Measurements from ENCODE around the gene RING1.

RING1 gene

DNA sequence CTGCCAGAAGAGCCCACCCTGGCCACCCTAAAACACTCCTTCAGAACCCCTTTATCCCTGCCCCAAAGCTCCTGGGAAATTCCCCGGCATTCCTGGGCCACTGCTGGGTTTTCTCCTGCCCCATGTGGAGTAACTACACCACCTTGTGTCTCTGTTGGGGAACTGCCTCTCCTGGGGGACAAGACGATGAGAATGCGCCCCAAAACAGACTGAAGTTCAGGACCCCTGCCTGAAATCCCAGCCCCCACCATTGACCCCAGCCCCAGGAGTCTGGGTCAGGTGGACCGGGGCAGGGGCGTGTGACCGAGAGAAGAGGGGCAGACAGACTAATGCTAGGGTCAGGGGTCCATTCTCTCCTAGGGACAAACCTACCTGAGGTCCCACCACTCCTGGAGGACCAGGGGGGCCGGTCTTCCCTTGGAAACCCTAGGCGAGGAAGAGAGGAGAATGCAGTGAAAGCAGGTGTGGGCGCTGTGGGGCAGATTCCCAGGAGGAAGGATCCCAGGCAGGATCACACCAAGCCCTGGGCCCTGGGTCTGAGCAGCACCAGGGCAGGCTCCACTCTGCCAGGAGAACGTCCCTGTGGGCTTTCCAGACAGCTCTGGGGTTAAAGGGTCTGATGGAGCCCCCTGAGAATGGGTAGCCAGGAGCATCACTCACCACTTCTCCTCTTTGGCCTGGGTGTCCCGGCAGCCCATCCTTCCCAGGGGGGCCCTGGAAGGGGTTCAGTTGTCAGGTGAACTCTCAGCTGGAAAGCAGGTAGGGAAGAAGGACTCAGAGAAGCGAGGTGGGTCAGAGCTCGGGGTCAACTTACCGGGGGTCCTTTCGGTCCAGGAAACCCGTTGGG is 35.4 kb upstream of the RING1 start:
- DNase-seq: no peak

DNA sequence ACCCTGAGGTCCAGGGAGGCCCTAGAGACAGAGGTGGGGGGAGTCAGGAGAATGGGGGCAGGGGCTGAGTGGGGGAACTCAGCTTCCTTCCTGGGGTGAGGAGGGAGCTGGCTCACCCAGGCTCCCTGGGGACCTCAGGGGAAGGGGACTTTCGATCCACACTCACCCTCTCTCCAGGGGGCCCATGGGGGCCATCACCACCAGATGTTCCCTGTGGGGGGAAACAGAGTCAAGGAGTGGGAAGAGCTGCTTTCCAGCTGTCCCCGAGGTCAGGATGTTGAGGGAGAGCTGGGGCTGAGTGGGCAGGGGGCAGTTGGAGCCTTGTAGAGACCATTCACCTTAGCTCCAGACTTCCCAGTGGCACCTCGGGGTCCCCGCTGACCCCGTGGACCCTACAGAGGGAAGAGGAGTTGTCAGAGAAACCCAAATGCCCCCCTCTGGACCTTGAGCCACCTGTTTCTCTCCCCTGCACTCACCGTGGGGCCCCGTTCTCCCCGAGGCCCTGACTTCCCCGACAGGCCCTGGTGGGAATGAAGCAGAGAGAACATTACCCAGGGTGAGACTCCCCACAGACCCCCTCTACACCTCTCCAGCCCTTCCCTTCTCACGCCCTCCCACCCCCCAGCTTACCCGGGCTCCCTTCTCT is 34.6 kb upstream of the RING1 start:
- no peak for DNase-seq

DNA sequence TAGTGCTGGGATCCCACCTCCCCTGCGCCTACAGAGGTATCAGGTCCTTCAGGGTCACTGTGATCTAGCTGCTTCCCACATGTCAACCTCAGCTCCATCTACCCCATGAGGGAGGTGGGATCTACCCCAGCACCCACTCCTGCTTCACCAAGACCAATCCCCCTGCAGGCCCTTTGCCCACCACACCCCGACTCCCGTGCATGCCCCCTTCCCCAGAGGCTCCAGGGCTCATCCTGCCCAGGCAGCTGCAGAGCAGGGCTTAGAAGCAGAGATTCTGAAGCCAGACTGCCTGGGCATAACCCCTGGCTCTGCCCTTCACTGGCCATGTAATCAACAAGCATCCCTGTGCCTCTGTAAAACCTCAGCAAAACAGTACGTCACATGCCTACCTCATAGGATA is 33.5 kb upstream of the RING1 start:
- no peak for DNase-seq

DNA sequence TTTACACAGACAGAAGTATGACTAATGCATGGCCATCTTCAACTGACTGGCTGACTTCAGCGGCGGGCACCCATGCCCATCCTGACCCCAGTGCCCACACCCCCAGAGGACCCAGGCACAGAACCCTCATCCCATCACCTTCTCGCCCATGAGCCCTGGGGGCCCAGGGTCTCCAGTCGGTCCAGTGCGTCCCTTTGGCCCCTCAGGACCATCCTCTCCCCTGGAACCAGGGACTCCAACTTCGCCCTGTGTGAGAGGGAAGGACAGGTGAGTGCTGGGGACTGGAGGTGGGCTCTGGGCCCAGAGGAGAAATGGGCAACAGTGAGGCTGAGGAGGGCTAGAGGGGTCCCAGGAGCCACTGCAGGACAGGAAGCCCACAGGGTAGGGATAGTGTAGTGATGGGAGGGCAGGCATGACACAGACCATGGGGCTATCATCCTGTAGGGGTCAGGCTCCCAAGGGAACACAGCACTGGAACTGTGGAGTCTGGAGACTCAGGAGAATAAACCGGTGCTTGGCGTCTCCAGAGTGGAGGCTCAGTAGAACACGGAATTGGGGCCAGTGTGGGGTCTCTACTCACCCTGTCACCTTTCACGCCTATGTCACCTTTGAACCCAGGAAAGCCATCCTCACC is 32.7 kb upstream of the RING1 start:
- DNase-seq: no peak

DNA sequence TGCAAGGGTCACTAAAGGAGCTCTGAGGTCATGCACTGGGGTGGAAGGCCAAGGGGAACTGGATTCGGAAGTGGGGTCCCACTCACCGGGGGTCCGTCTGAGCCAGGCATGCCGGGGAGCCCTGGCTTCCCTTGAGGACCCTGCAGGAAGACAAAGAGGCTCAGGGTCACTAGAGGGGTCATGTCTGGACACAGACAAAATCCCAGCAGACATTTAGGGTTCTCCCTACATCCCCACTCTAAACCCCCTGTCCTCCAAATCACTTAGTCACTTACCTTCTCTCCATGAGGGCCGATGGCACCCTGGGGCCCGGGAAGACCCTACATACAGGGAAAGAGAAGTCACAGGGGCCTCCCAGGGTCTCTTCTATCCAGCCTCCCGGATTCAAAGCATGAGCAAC is 31.4 kb upstream of the RING1 start:
- no peak for DNase-seq

DNA sequence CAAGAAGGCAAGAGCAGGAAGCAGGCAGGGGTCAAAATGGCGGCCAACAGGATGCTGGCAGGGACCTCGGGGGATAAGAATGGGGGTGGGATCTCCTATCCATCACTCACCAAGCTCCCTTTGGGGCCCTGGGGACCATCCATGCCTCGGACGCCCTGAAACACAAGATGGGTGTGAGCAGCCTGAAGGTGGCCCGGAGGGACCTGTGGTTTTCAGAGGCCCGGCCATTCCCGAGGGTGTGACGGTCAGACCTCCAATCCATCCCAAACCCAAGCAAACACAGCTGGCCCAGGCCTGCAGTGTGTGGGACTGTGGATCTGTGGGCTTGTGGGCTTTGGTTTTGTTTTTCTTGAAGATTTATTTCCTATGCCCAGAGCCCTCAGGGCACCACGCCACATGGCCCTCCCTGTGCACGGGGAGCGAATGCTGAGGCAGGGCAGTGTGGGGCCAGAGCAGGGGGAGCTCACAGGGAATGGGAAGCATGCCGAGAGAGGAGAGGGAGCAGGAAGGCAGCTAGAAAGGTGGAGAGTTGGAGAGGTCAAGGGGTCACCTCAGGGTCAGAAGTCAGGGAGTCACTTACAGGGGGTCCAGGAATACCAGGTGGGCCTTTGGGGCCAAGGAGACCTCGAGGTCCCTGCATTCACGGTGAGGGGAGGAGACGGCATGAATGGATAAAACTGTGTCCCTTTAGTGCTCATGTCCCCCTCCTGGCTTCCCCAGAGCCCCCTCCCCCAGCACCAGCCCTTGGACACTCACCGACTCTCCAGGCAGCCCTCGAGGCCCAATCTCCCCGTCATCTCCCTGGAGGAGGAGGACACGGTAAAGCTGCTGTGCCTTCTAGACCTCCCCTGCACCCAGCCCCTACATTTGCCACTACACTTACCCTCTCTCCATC is 30.5 kb upstream of the RING1 start:
- no peak for DNase-seq

DNA sequence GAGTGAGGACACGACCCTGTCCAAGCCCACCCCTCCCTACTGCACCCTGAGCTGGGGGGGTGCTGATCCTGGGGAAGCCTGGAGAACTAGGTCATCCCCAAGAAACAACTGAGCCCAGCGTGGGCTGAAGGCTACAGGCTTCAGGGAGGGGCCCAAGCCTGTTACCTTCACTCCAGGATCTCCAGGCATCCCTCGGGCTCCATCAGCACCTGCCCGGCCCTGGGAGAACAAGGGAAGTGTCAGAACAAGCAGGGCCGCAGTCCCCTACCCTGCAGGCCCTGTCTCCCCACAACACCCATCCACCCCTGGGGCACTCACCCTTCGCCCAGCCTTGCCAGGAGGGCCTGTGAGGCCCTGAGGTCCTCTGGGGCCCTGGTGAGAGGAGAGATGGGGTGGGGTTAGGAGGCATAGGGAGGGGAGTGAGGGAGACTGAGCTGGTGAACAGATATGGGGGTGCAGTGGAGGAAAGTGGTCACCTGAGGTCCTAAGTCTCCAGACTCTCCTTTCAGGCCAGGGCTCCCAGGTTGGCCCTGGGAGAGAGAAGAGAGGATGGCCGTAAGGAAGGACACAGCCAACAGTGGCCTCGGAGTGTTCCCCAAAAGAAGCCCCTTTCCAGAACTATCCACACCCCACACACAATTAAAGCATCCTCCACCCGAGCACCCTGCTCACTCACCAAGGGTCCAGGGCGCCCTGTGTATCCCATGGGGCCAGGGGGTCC is 29.4 kb upstream of the RING1 start:
- DNase-seq: no peak

DNA sequence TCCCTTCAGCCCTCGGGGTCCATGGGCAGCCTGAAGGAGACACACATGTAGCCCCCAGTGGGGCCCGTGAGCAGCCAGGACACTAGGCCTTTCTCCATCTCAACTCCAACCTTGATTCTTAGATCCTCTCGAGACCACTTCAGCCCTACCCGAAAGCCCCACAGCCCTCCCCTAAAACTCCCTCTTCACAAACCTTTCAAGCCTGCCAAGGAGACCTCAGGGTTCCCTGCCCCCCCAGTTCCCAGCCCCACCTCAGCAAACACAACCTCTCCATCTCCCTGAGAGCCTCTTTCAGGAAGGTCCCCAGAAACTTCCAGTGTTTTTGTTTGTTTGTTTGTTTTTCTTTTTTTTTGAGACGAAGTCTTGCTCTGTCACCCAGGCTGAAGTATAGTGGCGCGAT is 27.2 kb upstream of the RING1 start:
- DNase-seq: no peak

DNA sequence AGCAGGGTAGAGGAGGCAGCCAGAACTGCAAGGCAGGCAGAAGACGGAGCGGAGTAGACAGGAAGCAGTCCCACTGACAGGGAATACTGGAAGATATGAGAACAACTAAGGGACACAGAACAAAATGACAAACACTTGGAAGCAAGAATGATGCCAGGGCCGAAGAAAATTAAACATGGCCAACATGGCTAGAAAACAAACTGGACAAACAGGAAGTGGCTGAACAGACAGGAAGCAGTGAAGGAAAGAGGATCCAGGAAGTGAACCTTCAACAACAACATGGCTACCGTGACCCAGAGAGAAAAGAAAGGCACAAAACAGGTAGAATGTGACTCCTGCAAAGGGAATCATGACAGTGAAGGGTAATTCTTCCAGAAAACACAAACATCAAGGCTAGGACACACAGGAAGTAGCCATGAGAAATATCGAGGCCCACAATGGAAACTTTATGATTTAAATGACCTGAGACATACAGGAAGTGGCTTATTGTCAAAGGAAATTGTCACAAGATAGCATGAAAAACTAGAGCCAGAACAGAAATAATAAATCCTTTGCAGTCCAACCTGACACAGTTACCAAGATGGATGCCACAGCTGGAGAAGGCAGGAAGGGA is 25.1 kb upstream of the RING1 start:
- no peak for DNase-seq

DNA sequence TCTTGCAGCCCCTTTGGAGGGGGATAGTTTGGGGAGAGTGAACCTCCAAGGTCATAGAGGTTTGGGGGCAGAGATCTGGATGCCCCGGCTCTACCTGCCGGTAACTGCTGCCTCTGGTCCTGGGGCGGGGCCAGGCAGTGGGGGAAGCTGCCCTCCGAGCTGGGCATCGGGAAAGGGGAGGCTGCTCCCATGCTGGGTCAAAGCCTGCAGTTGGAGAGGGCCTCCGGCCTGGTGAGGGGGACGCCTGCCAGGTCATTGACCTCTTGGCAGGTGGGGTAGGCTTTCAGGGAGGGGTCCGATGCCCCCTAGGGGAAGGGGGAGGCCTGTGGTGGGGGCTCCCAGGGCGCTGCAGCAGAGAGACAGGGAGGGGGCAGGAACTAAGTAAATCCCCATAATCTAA is 23.1 kb upstream of the RING1 start:
- DNase-seq: no peak

DNA sequence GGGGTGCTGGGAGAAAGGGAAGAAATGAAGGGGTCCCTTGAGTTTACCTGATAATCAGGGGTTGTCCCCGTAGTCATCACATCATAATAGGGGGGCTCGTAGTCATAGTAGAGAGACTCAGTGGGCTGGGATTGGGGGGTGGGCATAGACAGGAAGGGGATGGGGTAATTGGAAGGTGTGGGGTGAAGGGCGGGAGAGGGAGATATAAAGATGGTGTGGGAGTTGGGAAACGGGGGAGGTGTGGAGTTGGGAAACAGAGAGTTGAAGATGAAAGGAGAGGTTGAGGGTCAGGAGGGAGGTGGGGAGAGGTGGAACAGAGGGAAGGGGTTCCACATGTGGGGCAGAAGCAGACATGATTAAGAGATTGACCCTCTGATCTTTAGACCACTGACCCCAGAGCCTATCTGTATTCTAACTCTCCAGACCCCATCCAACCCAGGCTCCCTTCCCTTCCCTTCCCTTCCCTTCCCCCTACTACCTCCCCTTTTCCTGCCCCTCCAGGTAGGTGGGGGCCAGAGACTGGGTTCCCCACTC is 22.6 kb upstream of the RING1 start:
- no peak for DNase-seq

DNA sequence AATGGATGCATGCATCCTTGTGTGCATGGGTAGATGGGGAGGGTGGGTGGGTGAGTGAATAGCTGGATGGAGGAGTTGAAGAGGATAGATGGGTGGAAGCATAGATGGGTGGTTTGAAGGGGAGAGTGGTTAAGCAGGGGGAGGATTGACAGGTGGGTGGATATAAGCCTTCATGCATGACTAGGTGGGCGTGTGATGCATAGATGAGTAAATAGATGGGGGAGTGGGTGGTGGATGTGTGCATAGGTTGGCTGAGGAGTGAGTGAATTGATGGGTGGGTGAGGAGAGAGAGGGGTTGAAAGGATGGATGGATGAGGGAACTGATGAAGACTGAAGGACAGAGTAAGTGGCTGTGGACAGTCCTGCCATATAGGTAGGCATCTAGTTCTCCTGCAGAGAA is 20.5 kb upstream of the RING1 start:
- DNase-seq: no peak

DNA sequence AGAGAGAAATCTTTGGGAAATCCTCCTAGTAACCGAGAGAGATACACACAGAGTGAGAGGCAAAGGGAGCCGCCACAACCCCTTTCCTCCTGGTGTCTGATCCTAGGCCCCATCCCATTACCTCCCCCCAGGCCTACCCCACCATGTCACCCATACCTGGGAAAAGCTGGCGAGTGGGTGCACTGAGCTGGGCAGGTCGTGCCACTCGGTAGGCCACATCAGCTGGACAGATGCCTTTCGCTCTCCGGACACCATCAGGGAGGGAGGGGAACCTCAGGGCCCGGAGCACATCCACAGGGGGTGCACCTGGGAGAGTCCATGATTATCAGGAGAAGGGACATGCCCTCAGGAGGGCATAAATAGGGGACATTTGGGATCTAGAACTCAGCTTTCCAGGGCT is 19.1 kb upstream of the RING1 start:
- DNase-seq: no peak

DNA sequence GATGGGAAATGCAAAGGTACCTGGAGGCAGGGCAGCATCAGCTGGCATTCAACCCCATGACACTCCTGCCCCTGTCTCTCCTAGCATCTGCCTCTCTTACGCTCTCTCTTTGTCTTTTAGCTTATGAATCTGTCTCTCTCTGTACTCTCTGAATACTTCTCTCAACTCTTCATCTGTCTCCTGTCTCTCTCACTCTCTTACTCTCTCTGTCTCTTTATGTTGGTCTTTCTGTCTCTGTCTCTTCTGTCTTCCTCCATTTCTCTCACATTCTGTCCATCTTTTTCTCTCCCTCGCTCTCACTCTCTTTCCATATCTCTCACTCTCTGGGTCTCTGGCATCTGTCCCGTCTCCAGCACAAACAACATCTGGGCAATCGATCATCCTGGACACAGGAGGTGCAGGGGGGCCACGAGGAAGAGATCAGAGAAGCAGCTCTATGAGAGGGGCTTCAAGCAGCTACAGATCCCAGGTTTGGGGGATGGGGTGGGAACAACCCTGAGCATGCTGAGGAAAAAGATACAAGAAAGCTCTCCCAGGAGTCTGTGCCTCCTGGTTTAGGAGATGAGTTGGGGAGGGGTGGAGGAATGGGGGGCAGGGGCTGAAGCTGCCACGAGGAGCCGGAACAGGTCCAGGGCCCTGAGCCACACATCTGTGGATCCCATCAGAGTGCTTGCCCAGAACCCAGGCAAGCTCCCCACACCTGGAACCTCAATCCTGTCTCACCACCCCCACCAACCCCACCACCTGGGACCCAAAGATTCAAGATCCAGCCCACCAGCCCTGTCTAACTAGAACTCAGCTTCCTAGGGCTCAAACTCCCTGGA is 18.5 kb upstream of the RING1 start:
- DNase-seq: no peak

DNA sequence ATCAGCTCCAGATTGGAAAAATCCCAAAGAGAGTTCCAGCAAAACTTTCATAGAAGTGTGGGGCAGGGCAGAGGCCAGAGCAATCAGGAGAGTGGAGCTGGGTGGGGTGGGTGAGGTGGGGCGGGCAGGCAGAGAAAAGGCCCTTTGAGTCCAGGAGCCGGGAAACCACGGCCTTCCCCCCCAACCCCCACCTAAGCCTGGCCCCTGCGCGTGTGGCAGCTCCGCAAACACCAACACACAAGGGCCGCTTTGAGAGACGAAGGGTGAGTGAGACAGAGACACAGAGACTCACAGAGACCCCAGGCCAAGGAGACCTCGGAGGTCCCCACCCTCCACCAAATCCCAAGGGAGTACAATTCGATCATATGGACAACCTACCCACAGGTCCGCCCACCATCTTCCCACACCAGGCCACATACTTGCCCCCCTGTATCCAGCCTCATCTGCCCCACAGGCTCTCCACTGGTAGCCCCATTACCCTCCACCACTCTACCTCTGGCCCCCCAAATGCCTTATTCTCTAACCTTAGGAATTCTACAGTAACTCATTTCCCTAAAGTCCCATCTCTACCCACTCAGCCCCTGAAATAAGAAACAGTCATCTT is 17.7 kb upstream of the RING1 start:
- no peak for DNase-seq

DNA sequence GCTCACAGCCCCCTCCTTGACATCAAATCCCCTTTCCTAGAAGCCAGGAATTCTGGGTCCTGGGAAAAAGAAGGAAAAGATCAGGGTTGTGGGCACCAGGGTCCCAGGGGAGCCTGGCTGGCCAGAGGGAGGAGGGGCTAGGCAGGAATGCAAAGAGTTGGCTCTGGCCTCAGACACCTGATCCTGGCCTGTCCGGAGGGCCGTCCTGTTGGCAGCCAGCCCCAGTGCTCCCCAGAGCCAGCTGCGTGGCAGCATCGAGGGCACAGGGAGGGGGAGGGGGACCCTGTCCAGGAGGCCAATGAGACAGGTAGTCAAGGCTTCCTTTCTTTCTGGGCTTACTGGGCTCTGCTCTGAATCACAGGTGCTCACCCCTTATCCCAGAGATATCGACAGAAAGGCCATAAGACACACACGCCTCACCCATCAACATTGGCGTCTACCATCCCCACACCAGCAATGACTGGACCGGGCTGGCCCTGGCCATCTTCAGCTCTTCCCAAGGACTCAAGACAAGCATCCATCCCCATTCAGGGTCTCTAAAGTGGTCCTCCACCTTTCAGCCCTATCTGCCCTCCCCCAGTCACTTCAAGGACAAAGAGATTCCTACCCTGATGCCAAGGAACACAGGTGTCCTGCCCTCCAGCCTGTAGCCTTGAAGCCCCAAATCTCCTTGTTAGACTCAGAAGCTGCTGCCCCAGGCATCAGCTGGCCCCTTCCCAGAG is 16.8 kb upstream of the RING1 start:
- no peak for DNase-seq

DNA sequence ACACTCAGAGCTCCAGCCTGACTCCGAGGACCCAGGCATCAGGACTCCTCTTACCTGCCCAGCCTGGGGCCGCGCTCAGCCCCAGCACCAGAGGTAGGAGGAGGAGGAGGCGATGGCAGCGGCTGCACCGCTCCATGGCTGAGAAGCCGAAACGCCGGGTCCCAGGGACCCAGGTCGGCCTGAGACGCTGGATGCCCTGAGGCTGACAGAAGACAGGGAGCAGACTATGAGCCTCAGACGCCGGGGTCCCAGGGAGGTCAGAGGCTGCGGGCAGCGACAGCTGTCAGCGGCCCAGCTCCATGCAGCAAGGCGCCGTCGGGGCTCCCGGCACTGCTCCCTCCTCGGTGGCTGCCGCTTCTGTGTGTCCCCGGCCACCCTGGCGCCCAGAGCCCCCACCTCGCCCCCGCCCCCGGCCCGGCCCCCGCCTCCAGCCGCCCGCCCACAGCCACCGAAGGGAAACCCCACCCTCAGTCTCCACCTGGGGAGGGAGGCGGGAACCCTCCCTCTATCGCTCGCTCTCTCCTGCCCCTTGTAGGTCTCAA is 16.1 kb upstream of the RING1 start, which contains the start of gene COL11A2:
Gene COL11A2 (minus strand): TSS at position 363 of the 542 bp plus-strand sequence. CDS start 227 bp downstream, at position 136.
- no peak for DNase-seq

DNA sequence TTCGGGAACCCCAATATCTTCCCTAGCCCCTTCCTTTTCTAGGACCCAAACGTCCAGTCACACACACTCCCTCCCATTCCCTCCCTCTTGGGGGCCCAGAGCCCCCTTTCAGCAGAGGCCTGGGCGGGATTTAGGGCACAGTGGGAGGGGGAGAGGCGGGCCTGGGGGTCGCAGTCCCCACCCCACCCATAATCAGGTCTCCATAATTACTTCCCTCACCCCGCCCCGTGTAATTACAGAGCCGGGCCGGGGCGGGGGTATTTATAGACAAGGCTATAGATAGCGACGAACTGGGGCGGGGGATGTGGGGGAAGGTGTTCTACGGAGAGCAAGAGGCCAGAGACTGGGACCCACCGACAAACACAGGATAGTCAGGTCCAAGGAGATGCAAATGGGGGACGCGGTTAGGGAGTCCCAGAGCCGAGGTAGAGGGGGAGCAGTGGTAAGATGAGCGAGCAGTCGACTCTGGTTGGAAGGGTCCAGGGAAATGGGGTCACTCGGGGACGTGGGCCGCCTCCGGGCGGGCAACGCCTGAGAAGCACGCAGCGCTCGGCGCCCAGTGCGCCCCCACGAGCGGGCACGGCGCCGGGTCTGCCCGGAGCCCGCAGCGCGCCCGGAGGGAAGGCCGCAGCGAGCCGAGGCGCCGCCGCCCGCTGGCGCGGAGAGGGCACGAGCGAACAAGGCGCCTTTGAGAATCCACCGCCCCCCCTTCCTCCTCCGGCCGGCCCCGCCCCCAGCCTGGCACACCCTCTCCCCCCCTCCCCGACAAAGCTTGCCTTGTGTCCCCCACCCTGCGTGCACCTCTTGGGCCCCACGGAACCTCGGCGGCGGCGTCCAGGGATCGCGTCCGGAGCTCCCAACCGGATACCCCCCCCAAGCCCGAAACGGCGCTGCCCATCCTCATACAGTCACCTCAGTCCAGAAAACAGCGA is 15.4 kb upstream of the RING1 start:
- DNase-seq: no peak
